CD4-positive, alpha-beta T cell treated with Interleukin-17A for 1 hour (primary cell): ENCODE measurements around the gene FAM110A.
"Not testable (repeated sequence)": the region's sequence is repeated elsewhere in the genome, so short reads cannot be mapped to it uniquely, and the experiment has no call there.

ENCODE experiments used
- DNase-seq: peaks from one replicate; pipeline ENCODE4 v3.0.0-alpha.2; 2020

The FAM110A gene

DNA sequence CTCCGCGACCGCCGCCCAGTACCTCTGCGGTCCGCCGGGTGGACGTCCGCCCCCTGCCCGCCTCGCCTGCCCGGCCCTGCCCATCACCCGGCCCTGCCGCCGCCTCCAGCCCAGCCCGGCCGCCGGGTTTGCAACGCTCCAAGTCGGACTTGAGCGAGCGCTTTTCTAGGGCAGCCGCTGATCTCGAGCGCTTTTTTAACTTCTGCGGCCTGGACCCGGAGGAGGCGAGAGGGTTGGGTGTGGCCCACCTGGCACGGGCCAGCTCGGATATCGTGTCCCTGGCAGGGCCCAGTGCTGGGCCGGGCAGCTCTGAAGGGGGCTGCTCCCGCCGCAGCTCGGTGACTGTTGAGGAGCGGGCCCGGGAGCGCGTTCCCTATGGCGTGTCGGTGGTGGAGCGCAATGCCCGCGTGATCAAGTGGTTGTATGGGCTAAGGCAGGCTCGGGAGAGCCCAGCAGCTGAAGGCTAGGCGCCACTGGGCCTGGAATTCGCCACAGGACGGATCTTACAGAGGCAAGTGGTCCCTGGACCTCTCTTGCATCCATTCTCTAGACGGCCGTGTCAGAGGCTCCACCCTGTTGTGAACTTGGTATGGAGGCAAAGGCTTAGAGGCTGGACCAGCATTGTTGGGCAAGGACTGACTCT, 11.8 kb downstream of the FAM110A start:
- DNase-seq, result peak; percentile 6

DNA sequence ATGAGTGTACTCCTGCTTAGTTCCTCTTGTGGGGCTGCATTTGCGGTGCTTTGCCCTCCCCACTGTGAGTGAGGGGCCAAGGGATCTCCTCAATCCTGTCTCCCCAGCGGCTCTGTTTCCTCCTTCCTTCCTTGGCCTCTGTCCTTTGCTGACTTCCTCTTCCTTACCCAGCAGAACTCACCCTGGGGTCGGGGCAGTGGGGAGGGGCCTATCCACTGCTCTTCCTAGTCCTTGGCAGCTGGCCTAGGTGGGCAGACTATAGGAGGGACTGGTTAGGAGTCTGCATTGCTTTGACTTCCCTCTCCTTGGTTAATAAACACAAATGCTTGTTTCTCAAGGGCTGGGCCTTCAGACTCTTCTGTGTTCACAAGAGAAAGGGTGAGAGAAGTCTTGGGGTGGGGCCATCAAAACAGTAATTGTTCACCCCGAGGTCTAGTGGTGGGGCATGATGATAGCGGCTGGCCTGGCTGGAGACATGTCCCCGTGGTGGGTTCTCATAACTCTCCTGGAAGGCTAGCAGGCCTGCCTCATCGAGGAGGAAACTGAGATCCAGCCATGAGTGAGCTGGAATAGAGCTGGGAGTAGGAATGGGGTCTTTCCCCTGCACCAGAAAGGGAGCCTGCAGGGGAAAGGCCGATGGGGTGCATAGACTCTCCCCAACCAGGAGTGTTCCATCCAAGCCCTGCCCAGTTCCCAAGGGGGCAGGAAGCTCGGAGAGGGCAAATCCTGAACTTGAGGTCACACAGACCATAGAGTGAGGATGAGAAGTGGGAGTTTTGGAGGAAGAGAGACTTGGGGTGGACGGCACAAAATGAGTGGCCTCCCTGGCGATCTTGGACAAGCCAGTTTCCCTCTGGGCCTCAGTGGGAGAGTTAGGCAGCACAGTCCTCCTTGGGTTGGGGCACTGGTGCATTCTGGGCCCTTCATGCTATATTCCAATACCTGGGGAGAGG, 12.7 kb downstream of the FAM110A start:
- peak; percentile 14 for DNase-seq

DNA sequence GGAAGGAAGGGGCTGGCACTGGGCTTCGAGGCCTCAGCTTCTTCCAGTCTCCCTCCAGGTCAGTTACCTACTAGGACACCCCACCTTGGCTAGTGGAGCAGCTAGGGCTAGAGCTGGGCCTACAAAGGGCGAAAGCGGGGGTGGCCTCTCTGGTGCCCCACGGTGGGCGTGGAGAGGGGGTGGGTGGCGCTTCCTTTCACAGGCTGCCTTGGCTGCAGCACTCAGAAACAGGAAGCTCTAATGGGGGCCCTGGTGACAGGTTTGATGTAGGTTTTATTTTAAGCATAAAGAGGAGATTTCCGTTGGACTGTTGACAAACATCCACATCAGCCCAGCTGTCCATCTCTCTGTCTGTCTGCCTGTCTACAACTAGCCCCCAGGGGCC, 13.4 kb downstream of the FAM110A start:
- peak; percentile 67 for DNase-seq

DNA sequence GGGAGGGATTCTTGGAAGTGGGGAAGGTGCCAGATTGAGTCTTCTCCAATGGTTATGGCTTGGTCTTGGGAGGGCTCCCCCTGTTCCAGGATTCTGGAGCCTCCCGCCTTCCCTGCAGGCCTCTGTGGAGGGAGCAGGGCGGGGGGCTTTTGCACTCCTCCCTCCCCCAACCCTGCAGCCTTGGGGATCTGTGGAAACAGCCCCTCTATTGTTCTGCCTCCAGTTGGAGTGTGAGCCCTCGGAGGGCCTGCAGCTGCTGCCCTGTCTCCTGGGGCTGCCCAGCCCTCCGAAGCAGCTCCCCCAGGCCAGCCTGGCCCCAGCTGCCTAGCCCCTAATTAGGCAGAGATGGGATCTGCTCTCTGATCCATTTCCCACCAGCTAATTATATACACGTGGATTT, 14.7 kb downstream of the FAM110A start:
- DNase-seq, result no peak

DNA sequence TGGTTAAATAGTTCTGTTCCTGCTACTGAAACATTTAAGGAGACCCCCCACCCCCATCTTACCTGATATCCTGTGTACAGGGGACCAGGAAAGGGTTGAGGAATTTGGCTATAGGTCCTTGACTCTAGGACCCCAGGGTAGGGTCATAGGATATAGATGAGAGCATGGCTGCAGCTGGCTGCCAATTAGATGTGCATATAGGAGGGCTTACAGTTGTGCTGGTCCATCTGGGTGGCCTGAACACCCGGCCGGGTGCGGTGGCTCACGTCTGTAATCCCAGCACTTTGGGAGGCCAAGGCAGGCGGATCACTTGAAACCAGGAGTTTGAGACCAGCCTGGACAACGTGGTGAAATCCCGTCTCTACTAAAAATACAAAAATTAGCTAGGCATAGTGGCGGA, 15.2 kb downstream of the FAM110A start:
- not testable (repeated sequence) for DNase-seq

DNA sequence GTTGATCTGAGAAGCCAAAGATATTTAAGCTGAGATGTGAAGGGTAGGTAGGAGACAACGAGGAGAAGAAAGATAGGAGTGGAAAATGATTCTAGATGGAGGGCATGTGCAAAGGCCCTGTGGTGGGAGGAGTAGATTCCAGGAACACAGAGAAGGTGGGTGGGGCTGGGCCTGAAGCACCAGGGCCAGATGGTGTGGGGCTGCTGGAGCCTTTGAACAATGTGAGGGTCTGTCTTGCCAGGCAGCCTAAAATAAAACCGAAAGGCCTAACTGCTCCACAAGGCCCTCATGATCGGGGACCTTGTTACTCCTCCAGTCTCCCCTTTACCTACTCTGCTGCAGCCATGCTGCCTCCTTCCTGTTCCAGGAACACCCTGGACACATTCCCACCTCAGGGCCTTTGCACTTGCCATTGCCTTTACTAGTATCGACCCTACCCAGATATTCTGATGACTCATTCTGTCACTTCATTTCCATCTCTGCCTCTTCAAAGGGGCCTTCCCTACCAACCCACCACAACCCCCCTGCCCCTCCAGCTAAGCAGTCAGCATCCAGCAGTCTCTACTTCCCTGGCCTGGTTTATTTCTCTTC, 20.0 kb downstream of the FAM110A start:
- DNase-seq, result no peak

DNA sequence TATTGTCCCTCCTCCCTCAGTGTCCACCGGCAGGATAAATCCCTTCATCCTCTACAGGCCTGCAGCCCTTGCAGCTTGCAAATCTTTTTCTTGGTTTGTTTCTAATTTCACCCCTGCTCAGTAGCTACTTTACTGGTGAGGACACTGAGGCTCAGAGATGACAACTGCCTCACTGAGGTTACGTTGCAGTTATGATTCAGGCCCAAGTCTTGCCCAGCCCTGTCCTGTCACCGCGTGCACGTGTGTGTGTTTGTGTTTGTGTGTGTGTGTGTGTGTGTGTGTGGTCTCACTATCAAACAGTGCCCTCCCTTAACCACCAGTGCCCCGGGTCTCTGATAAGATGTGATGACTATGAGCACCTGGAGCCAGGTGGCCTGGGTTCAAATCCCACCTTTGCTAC, 21.1 kb downstream of the FAM110A start:
- DNase-seq, result no peak

DNA sequence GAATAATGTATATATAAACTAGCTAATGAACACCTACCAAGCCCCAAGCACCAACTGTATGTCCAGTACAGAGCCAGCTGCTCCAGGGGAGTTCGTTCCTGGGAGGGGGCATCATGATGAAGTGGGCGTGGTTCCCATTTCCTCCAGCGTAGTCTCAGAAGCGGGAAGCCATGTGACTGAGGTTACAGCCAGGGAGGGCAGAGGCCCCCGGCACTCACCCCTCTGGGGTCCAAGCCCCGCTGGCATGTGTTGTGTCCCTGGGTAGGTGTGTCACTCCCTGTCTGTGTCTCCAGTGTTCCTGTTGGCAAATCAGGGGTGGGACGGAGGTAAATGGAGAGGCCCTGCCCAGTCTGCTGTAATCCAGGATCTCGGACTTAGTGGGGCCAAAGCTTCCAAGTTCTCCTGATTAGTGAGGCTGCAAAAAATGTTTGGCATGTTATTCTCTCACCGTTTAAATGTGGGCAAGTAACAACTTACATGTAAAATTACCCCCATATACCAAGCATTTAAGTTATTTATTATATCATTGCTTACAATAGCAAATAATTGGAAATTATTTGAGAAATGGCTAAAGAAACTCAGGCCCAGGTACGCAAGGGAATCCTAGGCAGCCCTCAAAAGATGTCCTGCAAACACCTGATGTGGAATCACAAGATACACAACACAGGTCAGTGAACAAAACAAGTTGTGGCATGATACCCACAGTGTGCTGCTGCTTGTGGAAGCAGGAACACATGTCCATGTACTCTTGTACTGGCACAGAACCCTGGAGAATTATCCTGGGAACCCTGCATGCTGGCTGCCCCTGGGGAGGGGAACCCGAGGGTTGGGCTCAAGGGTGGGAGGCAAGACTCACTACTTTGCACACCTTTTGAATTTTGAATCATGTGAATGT, 22.2 kb downstream of the FAM110A start:
- DNase-seq, result no peak

DNA sequence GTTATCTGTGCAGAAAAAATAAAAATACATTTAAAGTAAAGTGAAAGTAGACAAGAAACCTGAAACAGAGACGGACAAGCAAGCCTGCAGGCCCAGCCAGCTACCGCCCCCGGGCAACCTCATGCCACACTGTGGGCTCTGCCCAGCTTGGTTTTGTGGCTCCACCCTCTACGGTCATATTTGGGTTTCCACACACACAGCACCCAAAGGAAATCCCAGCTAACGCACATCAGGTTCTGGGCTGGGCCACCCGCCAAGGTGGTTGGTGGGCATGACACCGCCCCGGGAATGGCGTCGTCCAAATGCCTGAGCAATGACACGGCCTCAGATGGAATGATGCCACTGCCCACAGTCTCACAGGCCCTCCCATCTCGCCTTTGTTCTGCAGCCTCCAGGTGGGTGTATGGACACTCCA, 22.9 kb downstream of the FAM110A start:
- DNase-seq, result peak; percentile 56

DNA sequence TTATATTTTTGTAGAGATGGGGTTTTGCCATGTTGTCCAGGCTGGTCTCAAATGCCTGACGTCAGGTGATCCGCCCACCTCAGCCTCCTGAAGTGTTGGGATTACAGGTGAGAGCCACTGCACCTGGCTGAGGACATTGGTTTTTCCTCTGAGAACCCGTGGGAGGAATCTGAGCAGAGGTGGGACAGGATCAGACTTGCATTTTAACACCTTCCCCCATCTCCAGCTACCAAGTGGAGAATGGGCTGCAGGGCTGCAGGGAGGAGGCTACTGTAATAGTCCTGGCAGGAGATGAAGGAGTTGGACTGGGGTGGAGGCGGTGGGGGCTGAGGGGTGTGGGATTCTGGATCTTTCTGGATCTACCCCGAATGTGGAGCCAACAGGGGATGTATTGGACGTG, 24.5 kb downstream of the FAM110A start:
- DNase-seq, result no peak

DNA sequence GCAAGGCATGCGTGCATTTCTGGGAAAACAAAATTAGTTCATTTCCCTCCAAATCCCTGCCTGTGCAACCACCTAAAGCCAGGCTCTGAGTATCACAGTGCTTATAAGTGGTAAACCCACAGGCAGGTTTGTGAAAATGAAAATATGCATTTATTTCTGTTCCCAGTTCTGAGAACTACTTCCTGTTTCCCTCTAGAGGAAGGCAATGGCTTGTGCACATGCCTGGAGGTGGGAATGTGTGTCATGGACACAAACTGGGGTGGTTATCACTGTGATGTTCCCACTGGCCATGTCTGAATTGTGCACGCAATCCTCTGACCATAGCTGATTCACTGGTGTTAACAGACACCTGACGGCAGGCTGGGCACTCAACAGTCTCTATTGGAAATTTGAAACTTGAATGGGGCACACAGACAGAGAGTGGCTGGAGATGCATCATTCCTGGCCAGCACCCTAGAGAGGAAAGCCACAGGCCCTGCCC, 26.3 kb downstream of the FAM110A start:
- DNase-seq, result no peak

DNA sequence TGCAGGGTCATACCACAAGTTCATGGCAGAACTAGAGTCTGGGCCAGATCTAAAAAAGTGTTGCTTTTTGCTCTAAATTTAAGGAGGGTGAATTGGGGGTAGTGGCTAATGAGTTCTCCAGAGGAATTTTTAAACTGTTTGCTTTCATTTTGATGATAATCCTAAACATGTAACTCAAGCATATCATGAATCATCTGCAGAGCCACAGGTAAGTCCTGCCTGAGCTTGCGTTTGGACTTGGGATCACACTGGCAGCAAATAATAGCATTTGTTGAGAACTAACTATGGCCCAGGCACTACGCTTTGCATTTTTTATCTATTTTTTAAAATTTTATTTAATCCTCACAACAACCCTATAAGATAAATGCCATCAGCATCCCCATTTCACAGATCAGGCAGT, 27.4 kb downstream of the FAM110A start:
- no peak for DNase-seq

DNA sequence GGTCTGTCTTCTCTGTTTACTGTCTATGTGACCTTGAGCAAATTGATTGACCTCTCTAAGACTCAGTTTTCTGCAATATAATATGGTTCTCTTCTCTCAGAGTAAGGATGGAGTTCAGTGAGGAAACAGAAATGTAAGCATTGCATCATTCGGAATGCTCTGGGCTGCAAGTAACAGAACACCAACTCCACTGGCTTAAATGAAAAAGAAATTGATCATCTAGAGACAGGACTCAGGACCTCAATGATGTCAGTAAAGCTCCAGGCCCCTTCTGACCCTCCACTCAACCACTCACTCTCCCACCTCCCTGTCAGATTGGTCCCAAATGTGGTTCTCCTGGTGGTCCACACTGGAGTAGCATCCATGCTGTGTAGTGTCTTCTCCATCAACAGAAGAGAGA, 31.9 kb downstream of the FAM110A start:
- DNase-seq, result no peak

DNA sequence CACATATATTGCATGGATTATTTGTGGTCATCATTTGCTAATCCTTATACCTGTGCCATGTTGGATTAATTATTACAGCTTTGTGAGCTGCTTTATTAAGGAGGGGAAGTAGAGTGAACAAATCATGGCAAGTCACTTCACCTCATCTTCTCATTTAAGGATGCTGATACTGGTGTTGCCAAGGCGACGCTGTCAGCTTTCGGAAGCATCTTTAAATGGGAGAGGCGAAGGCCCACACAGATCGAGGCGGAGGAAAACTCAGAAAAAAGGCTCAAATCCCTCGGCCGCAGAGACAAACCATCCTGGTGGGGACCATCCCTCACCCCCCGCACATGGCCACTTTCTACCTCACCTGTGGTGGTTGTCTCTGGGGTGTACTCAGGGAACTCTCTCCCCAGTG, 34.8 kb downstream of the FAM110A start:
- no peak for DNase-seq

DNA sequence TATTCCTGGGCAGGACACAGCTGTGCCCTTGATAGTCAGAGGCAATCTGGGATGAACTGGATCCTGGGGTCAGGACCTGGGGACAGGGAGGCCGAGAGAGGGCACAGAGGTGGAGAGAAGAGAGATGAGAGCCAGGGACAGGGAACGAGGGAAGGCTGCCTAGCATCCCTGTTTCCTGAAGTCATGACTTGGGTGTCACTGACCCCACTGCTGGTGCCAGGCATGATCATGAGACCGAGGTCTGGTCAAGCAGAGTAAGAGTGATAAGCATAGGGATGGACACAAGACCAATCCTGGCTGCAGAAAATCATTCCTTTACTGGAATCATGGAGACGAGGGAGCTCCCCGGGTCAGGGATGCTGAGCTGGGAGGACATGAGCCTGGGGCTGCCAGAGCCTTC, 36.1 kb downstream of the FAM110A start:
- no peak for DNase-seq

DNA sequence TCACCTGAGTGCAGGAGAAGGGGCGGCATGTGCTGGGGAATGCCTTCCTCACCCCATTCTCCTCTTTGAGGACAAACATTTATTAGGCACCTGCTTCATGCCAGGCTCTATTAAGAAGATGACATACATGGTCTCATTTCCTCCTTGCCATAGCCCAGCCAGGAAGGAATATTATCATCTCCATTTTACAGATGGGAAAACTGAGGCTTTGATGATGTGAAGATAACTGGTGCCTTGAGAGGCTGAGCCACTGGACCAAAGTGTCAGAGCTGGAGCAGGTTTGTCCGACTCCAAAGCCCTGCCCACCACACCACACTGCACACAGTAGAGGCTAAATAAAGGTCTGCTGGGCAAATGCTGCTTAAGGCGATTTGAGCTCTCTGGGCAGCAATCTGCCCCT, 37.2 kb downstream of the FAM110A start:
- DNase-seq, result no peak

DNA sequence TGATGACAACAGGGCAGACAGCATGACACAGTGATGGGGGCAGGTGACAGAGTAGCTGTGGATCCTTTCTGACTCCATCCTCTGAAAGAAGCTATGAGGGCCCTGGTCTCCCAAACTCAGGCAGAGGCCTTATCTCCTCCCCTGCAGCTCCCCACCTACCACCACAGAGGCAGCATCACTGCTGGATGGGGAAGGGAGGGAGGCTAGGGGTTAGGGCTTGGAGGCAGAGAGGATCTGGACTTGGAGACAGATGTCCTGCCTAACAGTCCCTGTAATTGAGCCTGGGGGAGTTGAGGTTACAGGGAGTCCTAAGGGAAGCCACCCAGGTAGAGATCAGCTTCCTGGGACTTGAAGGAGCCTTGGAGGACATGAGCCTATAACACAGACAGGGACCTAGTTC, 37.9 kb downstream of the FAM110A start:
- DNase-seq, result no peak

DNA sequence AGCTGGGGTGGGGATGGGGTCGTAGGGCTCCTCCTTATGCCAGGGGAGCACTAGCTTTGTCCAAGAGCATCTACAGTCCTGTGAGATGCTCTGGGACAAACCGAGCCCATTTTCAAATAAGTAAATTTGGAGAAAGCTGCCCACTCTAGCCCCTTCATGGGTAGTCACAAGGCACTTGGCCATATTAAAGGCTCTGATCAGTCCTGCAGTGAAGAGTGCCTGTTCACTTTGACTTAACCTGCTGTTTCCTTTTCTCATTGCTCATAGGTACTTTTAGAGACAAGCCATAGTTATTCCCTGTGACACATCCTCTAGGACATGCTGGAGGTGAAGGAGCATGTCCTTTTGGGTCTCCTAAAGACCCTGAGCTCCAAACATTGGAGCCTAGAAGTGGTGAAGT, 38.4 kb downstream of the FAM110A start:
- no peak for DNase-seq

DNA sequence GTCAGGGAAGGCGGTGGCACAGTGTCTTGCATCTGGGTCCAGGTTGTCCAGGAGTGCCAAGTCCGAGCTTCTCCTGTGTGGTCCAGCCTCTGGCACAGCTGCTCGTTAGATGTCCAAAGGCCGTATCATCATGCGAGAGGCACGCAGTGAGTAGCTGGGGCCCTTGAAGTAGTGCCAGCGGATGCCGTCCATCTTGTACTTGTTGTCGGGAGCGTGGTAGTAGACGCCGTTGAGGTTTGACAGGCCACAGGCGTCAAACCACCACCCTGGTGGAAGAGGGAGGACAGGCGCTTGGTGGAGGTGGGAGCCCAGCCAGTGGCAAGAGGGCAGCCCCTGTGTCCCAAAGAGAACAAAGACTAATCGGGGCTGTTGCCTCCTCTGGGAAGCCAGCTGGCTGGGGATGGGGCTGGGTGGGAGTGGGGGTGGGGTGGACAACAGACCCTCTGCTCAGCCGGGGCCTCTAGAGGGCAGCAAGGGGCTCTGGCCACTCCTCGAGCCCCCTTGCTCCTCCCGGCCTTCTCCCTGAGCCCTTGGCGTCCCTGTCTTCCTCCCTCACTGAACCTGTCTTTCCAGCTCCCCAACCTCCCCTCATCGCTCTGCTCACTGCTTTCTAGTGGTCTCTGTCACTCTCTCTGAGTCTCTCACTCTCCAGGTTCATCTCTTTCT, 39.5 kb downstream of the FAM110A start:
- no peak for DNase-seq

DNA sequence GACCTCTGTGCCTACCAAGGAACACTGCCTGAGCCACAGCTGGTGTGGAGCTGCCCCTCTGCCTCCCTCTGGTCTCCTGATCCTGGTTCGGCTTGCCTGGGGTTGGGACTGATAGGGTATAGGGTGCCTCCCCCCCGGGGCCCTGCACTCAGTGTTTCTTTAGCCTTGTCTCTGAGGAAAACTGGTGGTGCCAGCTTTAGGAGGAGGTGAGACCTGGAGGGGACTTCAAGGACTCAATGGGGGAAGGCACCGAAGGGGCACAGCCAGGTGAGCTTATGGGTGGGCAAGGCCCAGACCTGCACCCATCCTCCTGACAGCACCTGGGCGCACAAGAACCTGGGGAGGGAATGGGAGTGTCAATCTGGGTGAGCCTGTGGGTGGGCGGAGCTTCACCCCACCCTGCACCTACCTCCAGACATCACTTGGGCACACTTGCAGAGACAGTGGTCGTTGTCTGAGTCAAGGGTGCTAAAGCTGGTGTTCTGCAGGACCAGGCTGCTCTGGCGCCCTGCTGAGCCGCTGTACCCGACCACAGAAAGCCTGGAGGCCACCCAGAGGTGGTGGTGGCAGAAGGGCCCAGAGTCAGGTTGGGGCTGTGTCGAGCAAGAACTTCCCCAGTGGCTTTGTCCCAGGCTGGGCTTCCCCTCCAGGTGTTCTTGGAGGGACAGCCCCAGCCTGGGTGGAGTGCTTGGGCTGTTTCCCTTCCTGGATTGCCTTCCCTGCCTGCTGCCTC, 40.5 kb downstream of the FAM110A start:
- DNase-seq, result no peak

DNA sequence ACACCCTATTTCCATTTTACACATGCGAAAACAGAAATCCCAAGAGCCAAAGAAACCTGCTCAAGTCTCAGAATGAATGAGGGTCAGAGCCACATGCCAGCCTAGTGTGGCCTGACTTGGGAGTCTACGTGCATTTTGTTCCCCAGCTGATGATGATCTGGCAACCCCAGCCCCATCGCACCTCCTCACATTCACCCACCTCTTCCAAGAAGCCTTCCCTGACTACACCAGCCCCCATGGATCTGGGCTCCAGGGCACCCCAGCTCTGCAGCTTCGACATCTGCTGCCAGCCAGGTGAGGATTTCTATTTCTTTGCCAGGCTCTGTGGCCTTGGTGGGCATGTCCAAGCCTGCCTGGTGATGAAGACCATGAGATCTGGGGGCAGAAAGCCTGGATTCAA, 41.6 kb downstream of the FAM110A start:
- no peak for DNase-seq

DNA sequence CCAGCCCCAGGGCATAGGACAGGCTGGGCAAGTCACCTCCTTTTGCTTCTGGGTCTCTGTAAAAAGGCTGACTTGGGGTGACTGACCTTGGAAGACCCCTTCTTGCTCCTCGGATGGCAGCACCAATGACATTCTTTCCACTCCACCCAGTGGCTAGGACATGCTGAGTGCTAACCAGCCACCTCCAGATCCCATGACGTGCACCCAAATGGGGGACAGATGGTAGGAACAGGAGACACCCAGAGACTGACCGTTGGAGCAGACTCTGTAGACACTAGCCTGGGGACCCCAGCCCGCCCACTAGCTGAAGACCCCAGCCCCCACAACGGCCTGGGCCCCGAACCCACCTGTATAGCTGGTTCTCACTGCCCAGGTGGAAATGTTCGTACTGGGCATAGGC, 44.3 kb downstream of the FAM110A start:
- no peak for DNase-seq
